GM12874 (cell line): ENCODE results near the gene EXOSC7.

Source experiments
- TF ChIP-seq, protein P1 (sequence below): IDR thresholded peaks from 2 replicates; pipeline ENCODE4 v1.5.1; 2011; ENCODE audit warnings: low read depth, mild to moderate bottlenecking, control low read depth, low read length, moderate library complexity; ENCODE audit not compliant: insufficient read depth

Gene EXOSC7

GRCh38 chr3:44995142-44995770 lies 19.2 kb downstream of the EXOSC7 start:
- TF ChIP-seq, protein P1, sequence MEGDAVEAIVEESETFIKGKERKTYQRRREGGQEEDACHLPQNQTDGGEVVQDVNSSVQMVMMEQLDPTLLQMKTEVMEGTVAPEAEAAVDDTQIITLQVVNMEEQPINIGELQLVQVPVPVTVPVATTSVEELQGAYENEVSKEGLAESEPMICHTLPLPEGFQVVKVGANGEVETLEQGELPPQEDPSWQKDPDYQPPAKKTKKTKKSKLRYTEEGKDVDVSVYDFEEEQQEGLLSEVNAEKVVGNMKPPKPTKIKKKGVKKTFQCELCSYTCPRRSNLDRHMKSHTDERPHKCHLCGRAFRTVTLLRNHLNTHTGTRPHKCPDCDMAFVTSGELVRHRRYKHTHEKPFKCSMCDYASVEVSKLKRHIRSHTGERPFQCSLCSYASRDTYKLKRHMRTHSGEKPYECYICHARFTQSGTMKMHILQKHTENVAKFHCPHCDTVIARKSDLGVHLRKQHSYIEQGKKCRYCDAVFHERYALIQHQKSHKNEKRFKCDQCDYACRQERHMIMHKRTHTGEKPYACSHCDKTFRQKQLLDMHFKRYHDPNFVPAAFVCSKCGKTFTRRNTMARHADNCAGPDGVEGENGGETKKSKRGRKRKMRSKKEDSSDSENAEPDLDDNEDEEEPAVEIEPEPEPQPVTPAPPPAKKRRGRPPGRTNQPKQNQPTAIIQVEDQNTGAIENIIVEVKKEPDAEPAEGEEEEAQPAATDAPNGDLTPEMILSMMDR: no peak

- TF ChIP-seq, protein P1: no peak
Observed at GRCh38 chr3:44996556-44996969, 20.5 kb downstream of the EXOSC7 start.

- TF ChIP-seq, protein P1: no peak
Observed at GRCh38 chr3:44999782-45000181, 23.7 kb downstream of the EXOSC7 start.

- TF ChIP-seq, protein P1: no peak
Observed at GRCh38 chr3:45000823-45001222, 24.8 kb downstream of the EXOSC7 start.

DNA sequence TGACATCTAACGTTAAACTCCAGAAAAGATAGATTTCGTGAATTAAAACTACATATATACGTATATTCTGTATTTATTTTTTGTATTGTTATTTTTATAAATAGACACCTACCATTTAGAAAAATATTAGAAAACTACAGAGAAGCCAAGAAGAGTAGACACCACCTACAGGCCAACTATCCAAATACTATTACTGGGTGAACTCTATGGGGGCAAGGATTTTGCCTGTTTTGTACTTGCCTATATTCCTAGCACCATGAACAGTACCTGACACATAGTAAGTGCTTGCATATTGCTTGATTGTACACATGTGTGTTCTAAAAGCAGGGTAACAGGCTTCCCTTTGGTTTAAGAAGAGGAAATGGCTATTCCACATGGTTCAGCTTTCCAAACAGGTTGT lies 25.7 kb downstream of the EXOSC7 start:
- TF ChIP-seq, protein P1: no peak

DNA sequence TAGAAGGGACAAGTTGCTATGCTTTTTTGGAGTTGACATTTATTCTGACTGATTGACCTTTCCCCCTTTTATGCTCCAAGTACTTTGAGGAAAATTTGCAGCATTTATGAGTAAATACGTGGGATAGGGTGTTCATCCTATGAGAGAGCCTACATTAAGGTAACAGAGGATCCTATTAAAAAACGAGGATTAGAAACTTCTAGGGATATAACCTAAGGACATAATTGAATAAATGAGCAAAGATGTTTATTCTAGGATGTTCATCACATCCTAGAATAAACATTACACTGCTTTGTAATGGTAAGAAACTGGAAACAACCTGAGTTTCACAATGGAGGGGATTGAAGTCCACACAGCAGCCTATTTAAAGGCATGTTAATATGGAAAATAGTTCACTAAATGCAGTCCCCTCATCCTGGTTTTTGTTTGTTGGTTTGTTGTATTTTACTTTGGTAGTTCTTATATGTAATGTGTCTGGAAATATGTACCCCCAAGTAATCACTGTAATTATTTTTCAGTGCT lies 26.2 kb downstream of the EXOSC7 start:
- TF ChIP-seq, protein P1: no peak

- TF ChIP-seq, protein P1: no peak
Observed at GRCh38 chr3:45002720-45003119, 26.7 kb downstream of the EXOSC7 start.
